ENCODE results near the gene SMIM38. TPM values are rescaled to one million over a fixed set of nuclear protein-coding genes. Genes with fewer than 3 reads are reported as not detected.

The SMIM38 gene
- total RNA-seq, 6 experiments from 2014 or later: not detected

GRCh38 chr11:69169479-69169878 is 13.7 kb downstream of the SMIM38 start:
- H3K36me3 Mint-ChIP-seq (ENCODE audit: low read depth): no peaks in the 10 kb centered on the region
- no peak for DNase-seq
- H3K27ac Mint-ChIP-seq: no peak overlapping the region
- TF ChIP-seq CTCF (IDR thresholded peaks at IDR 0.05): no peak
- H3K27me3 Mint-ChIP-seq (ENCODE audit: insufficient read depth): peaks cover 2% of the 10 kb centered on the region
- H3K4me1 Mint-ChIP-seq (ENCODE audit: low read depth): peaks cover 15% of the 10 kb centered on the region
- H3K9me3 Mint-ChIP-seq: no peaks in the 10 kb centered on the region; the same call in 1 of the 2 replicates
- H3K4me3 Mint-ChIP-seq: no peak overlapping the region

- DNase-seq: no peak
- H3K36me3 Mint-ChIP-seq (ENCODE audit: low read depth): no peaks in the 10 kb centered on the region
- H3K4me3 Mint-ChIP-seq: no peak overlapping the region
- peaks cover 15% of the 10 kb centered on the region for H3K4me1 Mint-ChIP-seq (ENCODE audit: low read depth)
- TF ChIP-seq CTCF (IDR thresholded peaks at IDR 0.05): no peak
- no peak overlapping the region for H3K27ac Mint-ChIP-seq
- peaks cover 5% of the 10 kb centered on the region for H3K27me3 Mint-ChIP-seq (ENCODE audit: insufficient read depth)
- peaks cover 5% of the 10 kb centered on the region; the same call in 1 of the 2 replicates for H3K9me3 Mint-ChIP-seq
Measured at GRCh38 chr11:69170704-69171103, 15.0 kb downstream of the SMIM38 start.

- no peak for DNase-seq
- H3K27ac Mint-ChIP-seq: no peak overlapping the region
- peaks cover 9% of the 10 kb centered on the region for H3K4me1 Mint-ChIP-seq (ENCODE audit: low read depth)
- no peaks in the 10 kb centered on the region for H3K36me3 Mint-ChIP-seq (ENCODE audit: low read depth)
- H3K9me3 Mint-ChIP-seq: peaks cover 5% of the 10 kb centered on the region; the same call in 1 of the 2 replicates
- H3K4me3 Mint-ChIP-seq: no peak overlapping the region
- TF ChIP-seq CTCF (IDR thresholded peaks at IDR 0.05): no peak
- peaks cover 5% of the 10 kb centered on the region for H3K27me3 Mint-ChIP-seq (ENCODE audit: insufficient read depth)
Measured at GRCh38 chr11:69171476-69172240, 15.9 kb downstream of the SMIM38 start.

GRCh38 chr11:69172674-69173073 is 16.9 kb downstream of the SMIM38 start:
- Mint-ChIP-seq H3K27me3 (ENCODE audit: insufficient read depth) (peaks cover 5% of the 10 kb centered on the region), H3K4me1 (ENCODE audit: low read depth) (no peaks in the 10 kb centered on the region; the same call in 1 of the 2 replicates), H3K27ac (no peak overlapping the region), H3K9me3 (peaks cover 5% of the 10 kb centered on the region; the same call in 1 of the 2 replicates), H3K4me3 (no peak overlapping the region), H3K36me3 (ENCODE audit: low read depth) (no peaks in the 10 kb centered on the region)
- no peak for DNase-seq
- no peak for TF ChIP-seq CTCF (IDR thresholded peaks at IDR 0.05)

- Mint-ChIP-seq H3K9me3 (peaks cover 5% of the 10 kb centered on the region; the same call in 1 of the 2 replicates), H3K27me3 (ENCODE audit: insufficient read depth) (peaks cover 5% of the 10 kb centered on the region), H3K4me3 (no peak overlapping the region), H3K4me1 (ENCODE audit: low read depth) (no peaks in the 10 kb centered on the region; the same call in 1 of the 2 replicates), H3K27ac (no peak overlapping the region), H3K36me3 (ENCODE audit: low read depth) (no peaks in the 10 kb centered on the region)
- no peak for DNase-seq
- no peak for TF ChIP-seq CTCF (IDR thresholded peaks at IDR 0.05)
Measured at GRCh38 chr11:69173331-69173730, 17.6 kb downstream of the SMIM38 start.

Measured in HFFc6 (cell line).